Liver (tissue), 9 donors: ENCODE measurements around the gene HMGCS1. TPM values are rescaled to one million over a fixed set of nuclear protein-coding genes. Genes with fewer than 3 reads are reported as not detected.
"Not testable (repeated sequence)": the region's sequence is repeated elsewhere in the genome, so short reads cannot be mapped to it uniquely, and the experiment has no call there.

Experiments
- DNase-seq: peaks from one replicate; pipeline ENCODE4 v3.0.0-alpha.2; 2017; ENCODE audit warnings: low spot score
- H3K27ac ChIP-seq, 2 donors: one replicate each; pipeline ENCODE4 v1.7.0; 2013; ENCODE audit warnings: inconsistent platforms in 2 of 2, low read length in 2 of 2, control low read depth in 1 of 2, low read depth in 1 of 2, mild to moderate bottlenecking in 1 of 2
- H3K27me3 ChIP-seq, 4 donors: one replicate each; pipeline versions ENCODE4 v1.6.1 to v1.7.0; 2013; ENCODE audit warnings: low read length in 3 of 4, inconsistent platforms in 1 of 4, mild to moderate bottlenecking in 1 of 4, moderate library complexity in 1 of 4; ENCODE audit not compliant: control insufficient read depth in 4 of 4, insufficient read depth in 4 of 4
- H3K36me3 ChIP-seq, 4 donors: one replicate each; pipeline versions ENCODE4 v1.6.1 to v1.7.0; 2013; ENCODE audit warnings: low read length in 3 of 4, mild to moderate bottlenecking in 3 of 4, low read depth in 1 of 4, moderate library complexity in 1 of 4; ENCODE audit not compliant: control insufficient read depth in 4 of 4, insufficient read depth in 3 of 4
- H3K4me1 ChIP-seq, 4 donors: one replicate each; pipeline versions ENCODE4 v1.6.1 to v1.7.0; 2013; ENCODE audit warnings: low read length in 3 of 4, mild to moderate bottlenecking in 3 of 4, moderate library complexity in 1 of 4; ENCODE audit not compliant: control insufficient read depth in 4 of 4, insufficient read depth in 4 of 4
- H3K4me3 ChIP-seq, 3 donors: one replicate each; pipeline versions ENCODE4 v1.6.1 to v1.7.0; 2013; ENCODE audit warnings: low read length in 3 of 3, control low read depth in 1 of 3, low read depth in 1 of 3, mild to moderate bottlenecking in 1 of 3
- H3K9ac ChIP-seq, 2 donors: one replicate each; pipeline ENCODE4 v1.7.0; 2013; ENCODE audit warnings: low read length in 2 of 2, mild to moderate bottlenecking in 2 of 2, moderate library complexity in 2 of 2, control low read depth in 1 of 2, low read depth in 1 of 2
- H3K9me3 ChIP-seq, 4 donors: one replicate each; pipeline versions ENCODE4 v1.6.1 to v1.7.0; 2013; ENCODE audit warnings: low read length in 3 of 4; ENCODE audit not compliant: control insufficient read depth in 4 of 4
- CTCF ChIP-seq: fragments of 150-350 bp; IDR thresholded peaks from 2 replicates; pipeline ENCODE4 v1.5.1; 2017; ENCODE audit warnings: improper control_type of control experiment, low read depth, low read length; ENCODE audit not compliant: missing input control
- EGR1 ChIP-seq, 2 donors: IDR thresholded peaks; 2 replicates each; pipeline ENCODE4 v1.6.1; 2016 to 2018; ENCODE audit warnings: antibody characterized with exemption in 2 of 2, low read depth in 2 of 2
- FOXA1 ChIP-seq: IDR thresholded peaks from 2 replicates; pipeline ENCODE4 v1.6.1; 2016; ENCODE audit warnings: antibody characterized with exemption
- FOXA2 ChIP-seq: IDR thresholded peaks from 2 replicates; pipeline ENCODE4 v1.6.1; 2016; ENCODE audit warnings: antibody characterized with exemption
- GABPA ChIP-seq, 2 donors: IDR thresholded peaks in 1 of 2; conservative IDR thresholded peaks in 1 of 2; 2 replicates each; pipeline ENCODE4 v1.6.1; 2016; ENCODE audit warnings: antibody characterized with exemption in 2 of 2, mild to moderate bottlenecking in 1 of 2, moderate library complexity in 1 of 2
- HNF4A ChIP-seq, 2 donors: conservative IDR thresholded peaks; 2 replicates each; pipeline ENCODE4 v1.6.1; 2016; ENCODE audit warnings: antibody characterized with exemption in 2 of 2, mild to moderate bottlenecking in 2 of 2
- HNF4G ChIP-seq: IDR thresholded peaks from 2 replicates; pipeline ENCODE4 v1.6.1; 2016; ENCODE audit warnings: antibody characterized with exemption
- JUND ChIP-seq, 2 donors: IDR thresholded peaks; 2 replicates each; pipeline ENCODE4 v1.6.1; 2016; ENCODE audit warnings: antibody characterized with exemption in 2 of 2
- NR2F2 ChIP-seq: IDR thresholded peaks from 2 replicates; pipeline ENCODE4 v1.6.1; 2016; ENCODE audit warnings: antibody characterized with exemption
- RAD21 ChIP-seq, 2 donors: IDR thresholded peaks; 2 replicates each; pipeline ENCODE4 v1.6.1; 2016; ENCODE audit warnings: antibody characterized with exemption in 2 of 2, mild to moderate bottlenecking in 2 of 2
- REST ChIP-seq: IDR thresholded peaks from 2 replicates; pipeline ENCODE4 v1.6.1; 2016; ENCODE audit warnings: antibody characterized with exemption, mild to moderate bottlenecking
- RXRA ChIP-seq, 2 donors: IDR thresholded peaks; 2 replicates each; pipeline ENCODE4 v1.6.1; 2017 to 2018; ENCODE audit warnings: antibody characterized with exemption in 2 of 2, mild to moderate bottlenecking in 1 of 2
- SP1 ChIP-seq: IDR thresholded peaks from 2 replicates; pipeline ENCODE4 v1.6.1; 2018; ENCODE audit warnings: antibody characterized with exemption, mild to moderate bottlenecking
- TAF1 ChIP-seq: conservative IDR thresholded peaks from 2 replicates; pipeline ENCODE4 v1.6.1; 2016; ENCODE audit warnings: antibody characterized with exemption, mild to moderate bottlenecking
- YY1 ChIP-seq: IDR thresholded peaks from 2 replicates; pipeline ENCODE4 v1.6.1; 2016; ENCODE audit warnings: antibody characterized with exemption, mild to moderate bottlenecking
- WGBS: extraction: QIAGEN DNeasy Blood & Tissue Kit; methylation state at CpG from one replicate; pipeline ENCODE4 v1.1.7; 2013; 5-methylcytosine and 5-hydroxymethylcytosine counted together
- polyA plus RNA-seq, 2 donors: library from polyadenylated mRNA; stranded (reverse) in 1 of 2; unstranded in 1 of 2; fragments of 200-250 nt in 1 of 2; fragments of >200 nt in 1 of 2; fragmentation: Nextera tagmentation in 1 of 2; extraction: Ambion mirVana in 1 of 2; gene quantifications; one replicate each; pipeline versions ENCODE4 v1.2.1 to v1.2.3, GENCODE V29; 2013 to 2015
- total RNA-seq, 2 donors: library from RNA; depleted of rRNA; stranded (reverse); fragments of >200 nt; gene quantifications; one replicate each; pipeline ENCODE4 v1.2.3, GENCODE V29; 2014
- TF ChIP-seq, protein P1 (sequence below): IDR thresholded peaks from 2 replicates; pipeline ENCODE4 v1.6.1; 2016; ENCODE audit warnings: antibody characterized with exemption
- TF ChIP-seq, protein P2 (sequence below): IDR thresholded peaks from 2 replicates; pipeline ENCODE4 v1.6.1; 2016; ENCODE audit warnings: antibody characterized with exemption
- TF ChIP-seq, protein P3 (sequence below): IDR thresholded peaks from 2 replicates; pipeline ENCODE4 v1.6.1; 2016; ENCODE audit warnings: antibody characterized with exemption
- donor health status: healthy.
- donor health status: healthy.
- donor health status: healthy.
- donor health status: healthy.
- donor health status: healthy.

The HMGCS1 gene
- total and polyA plus RNA-seq, 4 donors = 41.7 to 878 (median 286) TPM

DNA sequence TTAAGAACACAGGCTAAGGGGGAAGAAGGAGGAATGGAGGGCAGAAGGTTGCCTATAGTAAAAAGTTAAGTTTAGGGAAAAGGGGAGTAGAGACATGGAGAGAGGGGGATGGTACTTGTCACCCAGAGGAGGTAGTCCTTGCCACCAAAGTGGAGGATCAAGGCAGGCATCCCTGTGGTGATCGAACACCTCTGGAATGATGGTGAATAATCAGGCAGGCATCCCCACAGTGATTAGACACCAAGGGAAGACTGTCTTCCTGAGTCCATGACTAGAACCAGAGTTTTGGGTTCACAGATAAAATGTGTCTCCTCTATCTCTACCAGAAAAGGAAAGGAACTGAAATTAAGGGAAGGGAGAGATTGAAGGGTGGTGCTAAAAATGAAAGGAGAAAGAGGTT is 19.2 kb upstream of the HMGCS1 start:
- no peak overlapping the region for H3K27ac ChIP-seq
- peaks cover 0 to 3% (median 0%) of the 10 kb centered on the region in 4 donors for H3K9me3 ChIP-seq
- H3K4me1 ChIP-seq = no peaks in the 10 kb centered on the region

DNA sequence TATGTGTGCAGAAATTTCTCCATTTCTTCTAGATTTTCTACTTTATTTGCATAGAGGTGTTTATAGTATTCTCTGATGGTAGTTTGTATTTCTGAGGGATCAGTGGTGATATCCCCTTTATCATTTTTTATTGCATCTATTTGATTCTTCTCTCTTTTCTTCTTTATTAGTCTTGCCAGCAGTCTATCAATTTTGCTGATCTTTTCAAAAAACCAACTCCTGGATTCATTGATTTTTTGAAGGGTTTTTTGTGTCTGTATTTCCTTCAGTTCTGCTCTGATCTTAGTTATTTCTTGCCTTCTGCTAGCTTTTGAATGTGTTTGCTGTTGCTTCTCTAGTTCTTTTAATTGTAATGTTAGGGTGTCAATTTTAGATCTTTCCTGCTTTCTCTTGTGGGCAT is 12.4 kb upstream of the HMGCS1 start:
- not testable (repeated sequence) for H3K4me1 ChIP-seq, H3K36me3 ChIP-seq, H3K9ac ChIP-seq, H3K27ac ChIP-seq, H3K4me3 ChIP-seq, H3K9me3 ChIP-seq, DNase-seq, H3K27me3 ChIP-seq

More for the DNA sequence above, 19.2 kb upstream of the HMGCS1 start:
- H3K27me3 ChIP-seq = no peaks in the 10 kb centered on the region
- TF ChIP-seq EGR1 (IDR thresholded peaks at IDR 0.05; ENCODE audit: low read depth in 2 of 2) (no peak), REST (no peak), NR2F2 (no peak), RAD21 (IDR thresholded peaks at IDR 0.05) (no peak), CTCF (no peak), HNF4G (no peak), HNF4A (conservative IDR thresholded peaks at IDR 0.05) (no peak), YY1 (no peak), SP1 (no peak), FOXA1 (no peak), GABPA (IDR thresholded peaks at IDR 0.05 in 1 of 2, conservative IDR thresholded peaks at IDR 0.05 in 1 of 2) (no peak), RXRA (IDR thresholded peaks at IDR 0.05) (no peak), FOXA2 (no peak), TAF1 (no peak), JUND (IDR thresholded peaks at IDR 0.05) (no peak)
- TF ChIP-seq, protein P1, sequence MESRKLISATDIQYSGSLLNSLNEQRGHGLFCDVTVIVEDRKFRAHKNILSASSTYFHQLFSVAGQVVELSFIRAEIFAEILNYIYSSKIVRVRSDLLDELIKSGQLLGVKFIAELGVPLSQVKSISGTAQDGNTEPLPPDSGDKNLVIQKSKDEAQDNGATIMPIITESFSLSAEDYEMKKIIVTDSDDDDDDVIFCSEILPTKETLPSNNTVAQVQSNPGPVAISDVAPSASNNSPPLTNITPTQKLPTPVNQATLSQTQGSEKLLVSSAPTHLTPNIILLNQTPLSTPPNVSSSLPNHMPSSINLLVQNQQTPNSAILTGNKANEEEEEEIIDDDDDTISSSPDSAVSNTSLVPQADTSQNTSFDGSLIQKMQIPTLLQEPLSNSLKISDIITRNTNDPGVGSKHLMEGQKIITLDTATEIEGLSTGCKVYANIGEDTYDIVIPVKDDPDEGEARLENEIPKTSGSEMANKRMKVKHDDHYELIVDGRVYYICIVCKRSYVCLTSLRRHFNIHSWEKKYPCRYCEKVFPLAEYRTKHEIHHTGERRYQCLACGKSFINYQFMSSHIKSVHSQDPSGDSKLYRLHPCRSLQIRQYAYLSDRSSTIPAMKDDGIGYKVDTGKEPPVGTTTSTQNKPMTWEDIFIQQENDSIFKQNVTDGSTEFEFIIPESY = no peak
- TF ChIP-seq, protein P2, sequence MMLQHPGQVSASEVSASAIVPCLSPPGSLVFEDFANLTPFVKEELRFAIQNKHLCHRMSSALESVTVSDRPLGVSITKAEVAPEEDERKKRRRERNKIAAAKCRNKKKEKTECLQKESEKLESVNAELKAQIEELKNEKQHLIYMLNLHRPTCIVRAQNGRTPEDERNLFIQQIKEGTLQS = no peak
- TF ChIP-seq, protein P3, sequence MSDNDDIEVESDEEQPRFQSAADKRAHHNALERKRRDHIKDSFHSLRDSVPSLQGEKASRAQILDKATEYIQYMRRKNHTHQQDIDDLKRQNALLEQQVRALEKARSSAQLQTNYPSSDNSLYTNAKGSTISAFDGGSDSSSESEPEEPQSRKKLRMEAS = no peak
- 98% methylated on average over 1 of the region's 1 CpG for WGBS
- no peak overlapping the region for H3K4me3 ChIP-seq
- H3K36me3 ChIP-seq = no peaks in the 10 kb centered on the region
- no peak for DNase-seq
- no peak overlapping the region for H3K9ac ChIP-seq

- H3K4me3 ChIP-seq, H3K27me3 ChIP-seq, H3K27ac ChIP-seq, H3K9ac ChIP-seq, H3K9me3 ChIP-seq, H3K36me3 ChIP-seq, H3K4me1 ChIP-seq, DNase-seq: not testable (repeated sequence)
- whole genome bisulfite sequencing = 76% methylated on average over 3 of the region's 3 CpGs
These were observed 10.3 kb upstream of the HMGCS1 start for GRCh38 chr5:43323488-43323887.
